ENCODE data around the gene LHFPL2.
A peak's percentile ranks its signal among the peaks of the same experiment; 100 is the strongest.

LHFPL2 gene

GRCh38 chr5:78659714-78660113 lies 11.1 kb upstream of the LHFPL2 start:
- H3K4me1 ChIP-seq = no peaks in the 10 kb centered on the region; the same call in none of the 2 replicates
- in situ Hi-C loops (cut with MboI; ENCODE audit: low sequenced_read_pairs) = no loop called here
- DNase-seq (ENCODE audit: low spot score in 2 of 2) = no peak
- H3K27me3 ChIP-seq (ENCODE audit: low read depth) = no peaks in the 10 kb centered on the region
- H3K4me3 ChIP-seq = no peak overlapping the region
- H3K36me3 ChIP-seq (replicated peaks) = no peaks in the 10 kb centered on the region
- H3K9me3 ChIP-seq = no peaks in the 10 kb centered on the region

- no peak for DNase-seq (ENCODE audit: low spot score in 2 of 2)
- Histone ChIP-seq H3K4me3 (no peak overlapping the region), H3K36me3 (replicated peaks) (no peaks in the 10 kb centered on the region), H3K9me3 (no peaks in the 10 kb centered on the region), H3K4me1 (peaks cover 5% of the 10 kb centered on the region), H3K27me3 (ENCODE audit: low read depth) (no peaks in the 10 kb centered on the region)
- in situ Hi-C loops (cut with MboI; ENCODE audit: low sequenced_read_pairs) = no loop called here
These were observed 10.5 kb upstream of the LHFPL2 start for GRCh38 chr5:78659114-78659513.

- H3K4me3 ChIP-seq = no peak overlapping the region
- in situ Hi-C loops (cut with MboI; ENCODE audit: low sequenced_read_pairs) = no loop called here
These were observed 8.6 kb upstream of the LHFPL2 start for GRCh38 chr5:78657201-78657600.

GRCh38 chr5:78655746-78656290 lies 7.2 kb upstream of the LHFPL2 start:
- no peaks in the 10 kb centered on the region for H3K36me3 ChIP-seq (replicated peaks)
- no peak overlapping the region for H3K4me3 ChIP-seq
- DNase-seq (ENCODE audit: low spot score in 2 of 2) = no peak
- in situ Hi-C loops (cut with MboI; ENCODE audit: low sequenced_read_pairs) = no loop called here
- H3K27me3 ChIP-seq (ENCODE audit: low read depth) = no peaks in the 10 kb centered on the region
- H3K9me3 ChIP-seq = no peaks in the 10 kb centered on the region
- H3K4me1 ChIP-seq = peaks cover 8% of the 10 kb centered on the region

More at GRCh38 chr5:78657201-78657600, 8.6 kb upstream of the LHFPL2 start:
- peaks cover 8% of the 10 kb centered on the region for H3K4me1 ChIP-seq
- H3K27me3 ChIP-seq (ENCODE audit: low read depth) = no peaks in the 10 kb centered on the region
- H3K9me3 ChIP-seq = no peaks in the 10 kb centered on the region
- no peak for DNase-seq (ENCODE audit: low spot score in 2 of 2)
- H3K36me3 ChIP-seq (replicated peaks) = no peaks in the 10 kb centered on the region

GRCh38 chr5:78654386-78654785 lies 5.8 kb upstream of the LHFPL2 start:
- DNase-seq (ENCODE audit: low spot score in 2 of 2) = peak in 1 of 2 experiments; percentile 28
- in situ Hi-C loops (cut with MboI; ENCODE audit: low sequenced_read_pairs) = no loop called here
- Histone ChIP-seq H3K36me3 (replicated peaks) (no peaks in the 10 kb centered on the region), H3K27me3 (ENCODE audit: low read depth) (no peaks in the 10 kb centered on the region), H3K4me1 (peaks cover 9% of the 10 kb centered on the region), H3K9me3 (no peaks in the 10 kb centered on the region), H3K4me3 (no peak overlapping the region)

GRCh38 chr5:78653681-78654366 lies 5.3 kb upstream of the LHFPL2 start:
- Histone ChIP-seq H3K4me3 (no peak overlapping the region), H3K27me3 (ENCODE audit: low read depth) (no peaks in the 10 kb centered on the region), H3K36me3 (replicated peaks) (no peaks in the 10 kb centered on the region), H3K4me1 (peaks cover 11% of the 10 kb centered on the region), H3K9me3 (no peaks in the 10 kb centered on the region)
- peak in 1 of 2 experiments; percentile 19 for DNase-seq (ENCODE audit: low spot score in 2 of 2)
- in situ Hi-C loops (cut with MboI; ENCODE audit: low sequenced_read_pairs) = no loop called here

- no peaks in the 10 kb centered on the region for H3K36me3 ChIP-seq (replicated peaks)
- no peaks in the 10 kb centered on the region for H3K9me3 ChIP-seq
- H3K4me3 ChIP-seq = no peak overlapping the region
- in situ Hi-C loops (cut with MboI; ENCODE audit: low sequenced_read_pairs) = no loop called here
- no peak for DNase-seq (ENCODE audit: low spot score in 2 of 2)
- H3K4me1 ChIP-seq = peaks cover 11% of the 10 kb centered on the region
- H3K27me3 ChIP-seq (ENCODE audit: low read depth) = no peaks in the 10 kb centered on the region
These were observed 4.5 kb upstream of the LHFPL2 start for GRCh38 chr5:78653031-78653430.

- H3K4me3 ChIP-seq = no peak overlapping the region
- no peaks in the 10 kb centered on the region for H3K36me3 ChIP-seq (replicated peaks)
- in situ Hi-C loops (cut with MboI; ENCODE audit: low sequenced_read_pairs) = no loop called here
These were observed 2.9 kb upstream of the LHFPL2 start for GRCh38 chr5:78651468-78651867.

GRCh38 chr5:78650531-78650930 lies 2.0 kb upstream of the LHFPL2 start:
- no peak overlapping the region for H3K4me3 ChIP-seq
- H3K36me3 ChIP-seq (replicated peaks) = no peaks in the 10 kb centered on the region
- no peaks in the 10 kb centered on the region for H3K9me3 ChIP-seq
- DNase-seq (ENCODE audit: low spot score in 2 of 2) = no peak
- H3K27me3 ChIP-seq (ENCODE audit: low read depth) = no peaks in the 10 kb centered on the region
- in situ Hi-C loops (cut with MboI; ENCODE audit: low sequenced_read_pairs) = no loop called here
- H3K4me1 ChIP-seq = peaks cover 15% of the 10 kb centered on the region

More at GRCh38 chr5:78651468-78651867, 2.9 kb upstream of the LHFPL2 start:
- no peaks in the 10 kb centered on the region for H3K27me3 ChIP-seq (ENCODE audit: low read depth)
- no peak for DNase-seq (ENCODE audit: low spot score in 2 of 2)
- no peaks in the 10 kb centered on the region for H3K9me3 ChIP-seq
- peaks cover 11% of the 10 kb centered on the region for H3K4me1 ChIP-seq

GRCh38 chr5:78649861-78650496 lies 1.4 kb upstream of the LHFPL2 start:
- in situ Hi-C loops (cut with MboI; ENCODE audit: low sequenced_read_pairs) = no loop called here
- no peaks in the 10 kb centered on the region for H3K27me3 ChIP-seq (ENCODE audit: low read depth)
- H3K4me1 ChIP-seq = peaks cover 15% of the 10 kb centered on the region
- no peak overlapping the region for H3K4me3 ChIP-seq
- H3K36me3 ChIP-seq (replicated peaks) = no peaks in the 10 kb centered on the region
- no peak for DNase-seq (ENCODE audit: low spot score in 2 of 2)
- no peaks in the 10 kb centered on the region for H3K9me3 ChIP-seq

- DNase-seq (ENCODE audit: low spot score in 2 of 2) = peak in 1 of 2 experiments; percentile 45
- in situ Hi-C loops (cut with MboI; ENCODE audit: low sequenced_read_pairs) = no loop called here
- Histone ChIP-seq H3K9me3 (no peaks in the 10 kb centered on the region), H3K4me3 (peak overlapping the region; percentile 77), H3K27me3 (ENCODE audit: low read depth) (no peaks in the 10 kb centered on the region), H3K4me1 (peaks cover 11% of the 10 kb centered on the region), H3K36me3 (replicated peaks) (no peaks in the 10 kb centered on the region)
These were observed 681 bp upstream of the LHFPL2 start for GRCh38 chr5:78649211-78649695.

- peak overlapping the region; percentile 77 for H3K4me3 ChIP-seq
- in situ Hi-C loops (cut with MboI; ENCODE audit: low sequenced_read_pairs) = no loop called here
These were observed 674 bp downstream of the LHFPL2 start for GRCh38 chr5:78647838-78648358.

GRCh38 chr5:78647351-78647818 lies 1.2 kb downstream of the LHFPL2 start:
- in situ Hi-C loops (cut with MboI; ENCODE audit: low sequenced_read_pairs) = no loop called here
- H3K27me3 ChIP-seq (ENCODE audit: low read depth) = no peaks in the 10 kb centered on the region
- H3K36me3 ChIP-seq (replicated peaks) = no peaks in the 10 kb centered on the region
- peak; percentile 48 for DNase-seq (ENCODE audit: low spot score in 2 of 2)
- H3K9me3 ChIP-seq = no peaks in the 10 kb centered on the region
- H3K4me3 ChIP-seq = peak overlapping the region; percentile 77
- H3K4me1 ChIP-seq = peaks cover 6% of the 10 kb centered on the region; the same call in 1 of the 2 replicates

More at GRCh38 chr5:78647838-78648358, 674 bp downstream of the LHFPL2 start:
- H3K36me3 ChIP-seq (replicated peaks) = no peaks in the 10 kb centered on the region
- peak; percentile 34 to 66 for DNase-seq (ENCODE audit: low spot score in 2 of 2)
- H3K27me3 ChIP-seq (ENCODE audit: low read depth) = no peaks in the 10 kb centered on the region
- no peaks in the 10 kb centered on the region for H3K9me3 ChIP-seq
- H3K4me1 ChIP-seq = peaks cover 6% of the 10 kb centered on the region; the same call in 1 of the 2 replicates

Data from HAP-1 (cell line).